Cardiac muscle cell (in vitro differentiated cells and primary cell): ENCODE measurements around the gene ROCK2. TPM values are rescaled to one million over a fixed set of nuclear protein-coding genes. Genes with fewer than 3 reads are reported as not detected.
"Not testable (repeated sequence)": the region's sequence is repeated elsewhere in the genome, so short reads cannot be mapped to it uniquely, and the experiment has no call there.

Experiments used
- DNase-seq, 2 donors: peaks; one replicate each; pipeline versions ENCODE4 v3.0.0 to v3.0.0-alpha.2; 2010 to 2017; ENCODE audit warnings: low read depth in 1 of 2, low spot score in 1 of 2
- H3K27ac ChIP-seq: fragments of 200-600 bp; sonication (generic); 2 replicates; pipeline ENCODE4 v1.5.1; 2016
- H3K27me3 ChIP-seq: fragments of 200-600 bp; sonication (generic); 2 replicates; pipeline ENCODE4 v1.6.0; 2016; ENCODE audit warnings: control low read depth
- H3K36me3 ChIP-seq: fragments of 200-600 bp; sonication (generic); 2 replicates; pipeline ENCODE4 v1.5.1; 2016; ENCODE audit warnings: control low read depth
- H3K4me1 ChIP-seq: fragments of 200-600 bp; sonication (generic); 2 replicates; pipeline ENCODE4 v1.8.1; 2017; ENCODE audit warnings: low read depth, mild to moderate bottlenecking, mixed run types
- H3K4me3 ChIP-seq: fragments of 200-600 bp; sonication (generic); 2 replicates; pipeline ENCODE4 v1.5.1; 2016; ENCODE audit warnings: mild to moderate bottlenecking
- H3K9me3 ChIP-seq: fragments of 200-600 bp; sonication (generic); 2 replicates; pipeline ENCODE4 v1.5.1; 2017; ENCODE audit warnings: low read depth, mild to moderate bottlenecking, control low read depth
- CTCF ChIP-seq: IDR thresholded peaks from 2 replicates; pipeline ENCODE4 v1.5.1; 2012; ENCODE audit warnings: low read depth, mild to moderate bottlenecking, low read length
- polyA plus RNA-seq: library from polyadenylated mRNA; unstranded; fragments of >200 nt; fragmentation: Nextera tagmentation; extraction: Ambion mirVana; gene quantifications from 2 replicates; pipeline ENCODE4 v1.2.1, GENCODE V29; 2016
- total RNA-seq: library from RNA; depleted of rRNA; stranded (reverse); fragments of >200 nt; gene quantifications from 2 replicates; pipeline ENCODE4 v1.2.3, GENCODE V29; 2016

Gene ROCK2
- total and polyA plus RNA-seq, 2 experiments from 2014 or later = 18.9 to 31.7 TPM

- peaks cover 2% of the 10 kb centered on the region for H3K36me3 ChIP-seq
- no peak for TF ChIP-seq CTCF
- H3K9me3 ChIP-seq = no peaks in the 10 kb centered on the region
- H3K4me3 ChIP-seq = no peak overlapping the region
- no peak overlapping the region for H3K27ac ChIP-seq
- DNase-seq = no peak
- no peaks in the 10 kb centered on the region for H3K4me1 ChIP-seq
- no peaks in the 10 kb centered on the region for H3K27me3 ChIP-seq
Measured at GRCh38 chr2:11237122-11237521, 107.3 kb downstream of the ROCK2 start.

- no peak for TF ChIP-seq CTCF
- H3K27ac ChIP-seq = no peak overlapping the region
- no peaks in the 10 kb centered on the region for H3K9me3 ChIP-seq
- H3K4me1 ChIP-seq = no peaks in the 10 kb centered on the region
- DNase-seq = peak in 1 of 2 donors; percentile 35
- H3K4me3 ChIP-seq = no peak overlapping the region
- H3K36me3 ChIP-seq = peaks cover 2% of the 10 kb centered on the region
- no peaks in the 10 kb centered on the region for H3K27me3 ChIP-seq
Measured at GRCh38 chr2:11236335-11236734, 108.1 kb downstream of the ROCK2 start.

GRCh38 chr2:11235583-11235982 lies 108.9 kb downstream of the ROCK2 start:
- TF ChIP-seq CTCF = no peak
- Histone ChIP-seq H3K36me3 (peaks cover 2% of the 10 kb centered on the region), H3K27ac (no peak overlapping the region), H3K27me3 (no peaks in the 10 kb centered on the region), H3K4me3 (no peak overlapping the region), H3K9me3 (no peaks in the 10 kb centered on the region), H3K4me1 (no peaks in the 10 kb centered on the region)
- DNase-seq = no peak

- peak; percentile 43 for TF ChIP-seq CTCF
- Histone ChIP-seq H3K9me3 (no peaks in the 10 kb centered on the region), H3K27me3 (no peaks in the 10 kb centered on the region), H3K4me1 (no peaks in the 10 kb centered on the region), H3K27ac (no peak overlapping the region), H3K36me3 (peaks cover 2% of the 10 kb centered on the region), H3K4me3 (no peak overlapping the region)
- DNase-seq = peak in 1 of 2 donors; percentile 41
Measured at GRCh38 chr2:11234309-11234708, 110.1 kb downstream of the ROCK2 start.

- not testable (repeated sequence) for H3K9me3 ChIP-seq, H3K36me3 ChIP-seq, DNase-seq, H3K27ac ChIP-seq, H3K27me3 ChIP-seq, H3K4me1 ChIP-seq, H3K4me3 ChIP-seq
Measured at GRCh38 chr2:11231193-11231592, 113.2 kb downstream of the ROCK2 start.

GRCh38 chr2:11228692-11229091 lies 115.7 kb downstream of the ROCK2 start:
- Histone ChIP-seq H3K4me3 (no peak overlapping the region), H3K9me3 (no peaks in the 10 kb centered on the region), H3K27me3 (no peaks in the 10 kb centered on the region), H3K36me3 (peaks cover 11% of the 10 kb centered on the region), H3K27ac (no peak overlapping the region), H3K4me1 (no peaks in the 10 kb centered on the region)
- no peak for TF ChIP-seq CTCF
- no peak for DNase-seq
